Stomach (tissue), 9 donors: ENCODE data around the gene GORASP2. TPM values are rescaled to one million over a fixed set of nuclear protein-coding genes. Genes with fewer than 3 reads are reported as not detected.
"Not testable (repeated sequence)": the region's sequence is repeated elsewhere in the genome, so short reads cannot be mapped to it uniquely, and the experiment has no call there.

ENCODE experiments used
- DNase-seq, 2 donors: peaks; one replicate each; pipeline versions ENCODE4 v3.0.0 to v3.0.0-alpha.2; 2013 to 2019
- H3K27ac ChIP-seq, 5 donors: fragments of 200-600 bp in 4 of 5; sonication (generic) in 4 of 5; one replicate each; pipeline ENCODE4 v1.5.1; 2013 to 2019; ENCODE audit warnings: mild to moderate bottlenecking in 1 of 5, moderate library complexity in 1 of 5
- H3K27me3 ChIP-seq, 3 donors: fragments of 200-600 bp; sonication (generic); one replicate each; pipeline ENCODE4 v1.5.1; 2017 to 2019; ENCODE audit warnings: mixed run types in 1 of 3
- H3K36me3 ChIP-seq, 4 donors: fragments of 200-600 bp; sonication (generic); 1 replicate in 3 of 4; 2 replicates in 1 of 4; pipeline ENCODE4 v1.5.1; 2016 to 2019
- H3K4me1 ChIP-seq, 4 donors: fragments of 200-600 bp; sonication (generic); one replicate each; pipeline ENCODE4 v1.5.1; 2016 to 2019
- H3K4me3 ChIP-seq, 4 donors: fragments of 200-600 bp; sonication (generic) in 3 of 4; one replicate each; pipeline ENCODE4 v1.5.1; 2016 to 2019; ENCODE audit warnings: mild to moderate bottlenecking in 1 of 4
- H3K9me3 ChIP-seq, 4 donors: fragments of 200-600 bp; sonication (generic); one replicate each; pipeline ENCODE4 v1.5.1; 2016 to 2019
- CTCF ChIP-seq, 7 experiments: fragments of 450-650 bp in 4 of 7; fragments of 200-600 bp in 3 of 7; sonication (generic) in 3 of 7; IDR thresholded peaks; one replicate each; pipeline ENCODE4 v1.5.1; 2016 to 2019; ENCODE audit warnings: antibody characterized with exemption in 7 of 7, control low read depth in 2 of 7, mild to moderate bottlenecking in 1 of 7
- EP300 ChIP-seq: sonication (generic); formaldehyde crosslinking; IDR thresholded peaks from one replicate; pipeline ENCODE4 v1.6.1; 2017; ENCODE audit warnings: antibody characterized with exemption
- POLR2A ChIP-seq, 4 donors: fragments of 450-650 bp; IDR thresholded peaks; one replicate each; pipeline ENCODE4 v1.6.1; 2016; ENCODE audit warnings: antibody characterized with exemption in 4 of 4, control low read depth in 2 of 4, mild to moderate bottlenecking in 1 of 4, moderate library complexity in 1 of 4
- POLR2AphosphoS5 ChIP-seq, 3 donors: sonication (generic); formaldehyde crosslinking; IDR thresholded peaks; one replicate each; pipeline ENCODE4 v1.6.1; 2016; ENCODE audit warnings: antibody characterized with exemption in 3 of 3
- WGBS, 5 donors: extraction: QIAGEN DNeasy Blood & Tissue Kit in 3 of 5; methylation state at CpG; one replicate each; pipeline versions ENCODE4 v1.1.5 to v1.1.7; 2013 to 2018; 5-methylcytosine and 5-hydroxymethylcytosine counted together
- intact Hi-C: fragments of 100-400 bp; cut with DNase I; formaldehyde crosslinking; loops from one replicate; pipeline ENCODE4 v1.15.1; 2023; ENCODE audit warnings: low total_unique reads
- polyA plus RNA-seq, 3 donors: library from polyadenylated mRNA; stranded (reverse); fragments of 200-250 nt; gene quantifications; one replicate each; pipeline ENCODE4 v1.2.3, GENCODE V29; 2013
- total RNA-seq, 5 donors: library from RNA; depleted of rRNA; stranded (reverse); fragments of >200 nt; gene quantifications; one replicate each; pipeline versions ENCODE4 v1.1.0 to v1.2.3, GENCODE V29; 2014 to 2016
- donor health status: healthy with polysubstance abuse.
- donor health status: Bipolar disorder and iron deficiency.
- donor health status: healthy.

Gene GORASP2
- total and polyA plus RNA-seq, 8 donors = 9.9 to 141 (median 33.8) TPM

GRCh38 chr2:170897108-170897507 is 31.9 kb upstream of the GORASP2 start:
- Histone ChIP-seq H3K27me3 (no peaks in the 10 kb centered on the region), H3K36me3 (no peaks in the 10 kb centered on the region), H3K27ac (no peak overlapping the region), H3K4me1 (peaks cover 0 to 4% (median 0%) of the 10 kb centered on the region in 4 donors), H3K9me3 (no peaks in the 10 kb centered on the region), H3K4me3 (no peak overlapping the region)
- intact Hi-C loops = no loop called here
- TF ChIP-seq POLR2A (IDR thresholded peaks at IDR 0.05) (no peak), POLR2AphosphoS5 (IDR thresholded peaks at IDR 0.05) (no peak), CTCF (IDR thresholded peaks at IDR 0.05) (no peak), EP300 (no peak)
- no peak for DNase-seq
- WGBS, 5 donors = 90 to 94% (median 91%) methylated on average over 6 of the region's 6 CpGs

GRCh38 chr2:170905864-170906263 is 23.2 kb upstream of the GORASP2 start:
- Histone ChIP-seq H3K4me1 (no peaks in the 10 kb centered on the region), H3K27ac (no peak overlapping the region), H3K9me3 (peaks cover 9 to 27% (median 21%) of the 10 kb centered on the region in 4 donors), H3K27me3 (no peaks in the 10 kb centered on the region), H3K36me3 (no peaks in the 10 kb centered on the region), H3K4me3 (no peak overlapping the region)
- intact Hi-C loops = no loop called here
- TF ChIP-seq POLR2A (IDR thresholded peaks at IDR 0.05) (no peak), CTCF (IDR thresholded peaks at IDR 0.05) (no peak)
- DNase-seq = peak in 1 of 2 donors; percentile 7
- 34 to 43% (median 42%) methylated on average over 5 of the region's 5 CpGs for WGBS, 5 donors

GRCh38 chr2:170911314-170911889 is 17.7 kb upstream of the GORASP2 start:
- H3K4me1 ChIP-seq = no peaks in the 10 kb centered on the region
- 80 to 91% (median 83%) methylated on average over 5 of the region's 5 CpGs for WGBS, 5 donors
- peaks cover 14 to 76% (median 66%) of the 10 kb centered on the region in 4 donors for H3K9me3 ChIP-seq
- H3K4me3 ChIP-seq = no peak overlapping the region
- intact Hi-C loops = no loop called here
- H3K27me3 ChIP-seq = no peaks in the 10 kb centered on the region
- H3K36me3 ChIP-seq = no peaks in the 10 kb centered on the region
- TF ChIP-seq POLR2AphosphoS5 (IDR thresholded peaks at IDR 0.05) (no peak), POLR2A (IDR thresholded peaks at IDR 0.05) (no peak), EP300 (no peak), CTCF (IDR thresholded peaks at IDR 0.05) (no peak)
- H3K27ac ChIP-seq = no peak overlapping the region
- no peak for DNase-seq

- H3K4me3 ChIP-seq, H3K36me3 ChIP-seq, DNase-seq, intact Hi-C loops, H3K27ac ChIP-seq, H3K27me3 ChIP-seq, H3K4me1 ChIP-seq: not testable (repeated sequence)
- WGBS, 5 donors = 94 to 99% (median 98%) methylated on average over 9 to 17 of the region's 17 CpGs
- peaks cover 11 to 75% (median 70%) of the 10 kb centered on the region in 4 donors for H3K9me3 ChIP-seq
Measured at GRCh38 chr2:170914994-170915666, 13.9 kb upstream of the GORASP2 start.
